Muscle layer of colon (tissue), 2 donors: ENCODE results near the gene CNOT8.

Experiments used
- H3K27ac ChIP-seq: one replicate; pipeline ENCODE4 v1.7.0; 2013; ENCODE audit warnings: low read depth, mild to moderate bottlenecking, low read length, moderate library complexity
- H3K27me3 ChIP-seq, 2 donors: one replicate each; pipeline ENCODE4 v1.7.0; 2013; ENCODE audit warnings: low read length in 2 of 2, mild to moderate bottlenecking in 2 of 2; ENCODE audit not compliant: insufficient read depth in 2 of 2, control insufficient read depth in 1 of 2
- H3K36me3 ChIP-seq: one replicate; pipeline ENCODE4 v1.7.0; 2013; ENCODE audit warnings: mild to moderate bottlenecking, low read length; ENCODE audit not compliant: insufficient read depth
- H3K4me1 ChIP-seq: one replicate; pipeline ENCODE4 v1.7.0; 2013; ENCODE audit warnings: mild to moderate bottlenecking, low read length; ENCODE audit not compliant: insufficient read depth
- H3K4me3 ChIP-seq, 2 donors: one replicate each; pipeline ENCODE4 v1.7.0; 2013; ENCODE audit warnings: low read length in 2 of 2, low read depth in 1 of 2, mild to moderate bottlenecking in 1 of 2, moderate library complexity in 1 of 2
- H3K9ac ChIP-seq: one replicate; pipeline ENCODE4 v1.7.0; 2013; ENCODE audit warnings: low read length
- H3K9me3 ChIP-seq: one replicate; pipeline ENCODE4 v1.7.0; 2013; ENCODE audit warnings: mild to moderate bottlenecking, low read length
- donor health status: abdominal sarcoma.
- donor health status: Adenocarcinoma of cecum.

The CNOT8 gene

GRCh38 chr5:154858297-154858971 is at the start of gene CNOT8:
Gene CNOT8 (plus strand): TSS chr5:154858627. CDS start chr5:154863279, 4,652 bp downstream.
- Histone ChIP-seq H3K9ac (peak within 1 kb of the TSS; percentile 96), H3K4me1 (peaks cover 26% of the 10 kb centered on the region), H3K27ac (peak within 1 kb of the TSS; percentile 100), H3K9me3 (no peaks in the 10 kb centered on the region), H3K36me3 (no peaks in the 10 kb centered on the region), H3K27me3 (no peaks in the 10 kb centered on the region), H3K4me3 (peak within 1 kb of the TSS; percentile 74 to 91)

GRCh38 chr5:154811239-154811638 is 47.2 kb upstream of the CNOT8 start:
- Histone ChIP-seq H3K4me1 (peaks cover 6% of the 10 kb centered on the region), H3K4me3 (no peak overlapping the region), H3K9ac (no peak overlapping the region), H3K9me3 (no peaks in the 10 kb centered on the region), H3K27me3 (no peaks in the 10 kb centered on the region), H3K36me3 (peaks cover 69% of the 10 kb centered on the region), H3K27ac (no peak overlapping the region)

- Histone ChIP-seq H3K36me3 (peaks cover 69% of the 10 kb centered on the region), H3K27me3 (no peaks in the 10 kb centered on the region), H3K9me3 (no peaks in the 10 kb centered on the region), H3K27ac (no peak overlapping the region), H3K4me1 (peaks cover 9% of the 10 kb centered on the region), H3K9ac (no peak overlapping the region), H3K4me3 (no peak overlapping the region)
Observed at GRCh38 chr5:154811653-154812465, 46.6 kb upstream of the CNOT8 start.

- no peak overlapping the region for H3K27ac ChIP-seq
- no peaks in the 10 kb centered on the region for H3K9me3 ChIP-seq
- H3K4me1 ChIP-seq, result peaks cover 19% of the 10 kb centered on the region
- peaks cover 66% of the 10 kb centered on the region for H3K36me3 ChIP-seq
- H3K9ac ChIP-seq, result no peak overlapping the region
- H3K27me3 ChIP-seq, result no peaks in the 10 kb centered on the region
- H3K4me3 ChIP-seq, result no peak overlapping the region
Observed at GRCh38 chr5:154813158-154813557, 45.3 kb upstream of the CNOT8 start.

- Histone ChIP-seq H3K27me3 (no peaks in the 10 kb centered on the region), H3K27ac (no peak overlapping the region), H3K9me3 (no peaks in the 10 kb centered on the region), H3K4me3 (no peak overlapping the region), H3K9ac (no peak overlapping the region), H3K36me3 (peaks cover 60% of the 10 kb centered on the region), H3K4me1 (peaks cover 24% of the 10 kb centered on the region)
Observed at GRCh38 chr5:154813736-154814135, 44.7 kb upstream of the CNOT8 start.

DNA sequence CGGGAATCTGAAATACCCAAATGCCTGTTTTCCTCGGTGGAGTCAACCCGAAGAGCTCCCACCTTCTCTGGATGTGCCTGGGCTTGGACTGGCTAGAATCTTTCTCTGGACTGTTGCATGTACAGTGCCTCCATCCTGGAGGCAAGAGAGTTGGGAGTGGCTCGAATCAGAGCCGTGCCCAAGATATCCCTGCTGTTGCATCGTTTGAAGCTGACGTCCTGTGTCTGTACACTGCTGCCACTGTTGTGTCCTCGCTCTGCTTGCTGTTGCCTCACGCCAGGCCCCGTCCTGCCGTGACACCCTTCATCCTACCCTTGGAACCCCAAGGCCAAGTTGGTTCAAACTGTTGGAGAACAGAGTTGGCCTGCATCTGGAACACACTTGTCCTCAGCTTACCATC is 43.4 kb upstream of the CNOT8 start:
- Histone ChIP-seq H3K36me3 (peaks cover 70% of the 10 kb centered on the region), H3K9me3 (no peaks in the 10 kb centered on the region), H3K4me3 (no peak overlapping the region), H3K27ac (no peak overlapping the region), H3K27me3 (no peaks in the 10 kb centered on the region), H3K9ac (no peak overlapping the region), H3K4me1 (peaks cover 26% of the 10 kb centered on the region)

GRCh38 chr5:154815684-154816247 is 42.7 kb upstream of the CNOT8 start:
- peaks cover 73% of the 10 kb centered on the region for H3K36me3 ChIP-seq
- H3K27me3 ChIP-seq, result no peaks in the 10 kb centered on the region
- H3K27ac ChIP-seq, result no peak overlapping the region
- no peak overlapping the region for H3K9ac ChIP-seq
- H3K4me3 ChIP-seq, result no peak overlapping the region
- H3K4me1 ChIP-seq, result peaks cover 26% of the 10 kb centered on the region
- no peaks in the 10 kb centered on the region for H3K9me3 ChIP-seq

GRCh38 chr5:154816891-154817492 is 41.4 kb upstream of the CNOT8 start:
- H3K4me3 ChIP-seq, result no peak overlapping the region

DNA sequence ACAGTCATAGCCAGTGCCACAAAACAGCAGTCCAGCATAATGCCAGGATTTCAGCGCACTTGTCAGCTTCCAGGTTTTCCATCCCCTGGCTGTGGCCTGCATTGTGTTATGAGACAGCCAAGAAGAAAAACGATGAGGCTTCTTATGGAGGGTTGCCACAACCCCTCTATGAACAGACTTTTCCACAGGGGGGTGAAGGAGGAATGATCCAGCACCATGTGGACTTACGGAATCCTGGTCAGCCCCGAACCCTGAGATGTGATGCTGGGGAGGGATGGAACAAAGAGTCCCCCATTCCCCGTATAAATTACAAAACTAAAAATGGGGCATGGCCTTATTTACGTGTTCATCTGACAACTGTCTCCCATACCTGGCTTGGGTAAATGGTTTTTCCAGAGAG is 40.6 kb upstream of the CNOT8 start:
- Histone ChIP-seq H3K27me3 (no peaks in the 10 kb centered on the region), H3K4me3 (no peak overlapping the region), H3K36me3 (peaks cover 79% of the 10 kb centered on the region), H3K27ac (no peak overlapping the region), H3K9ac (no peak overlapping the region), H3K4me1 (peaks cover 20% of the 10 kb centered on the region), H3K9me3 (no peaks in the 10 kb centered on the region)

More at GRCh38 chr5:154816891-154817492, 41.4 kb upstream of the CNOT8 start:
- Histone ChIP-seq H3K27me3 (no peaks in the 10 kb centered on the region), H3K36me3 (peaks cover 74% of the 10 kb centered on the region), H3K4me1 (peaks cover 21% of the 10 kb centered on the region), H3K9me3 (no peaks in the 10 kb centered on the region), H3K27ac (no peak overlapping the region), H3K9ac (no peak overlapping the region)

DNA sequence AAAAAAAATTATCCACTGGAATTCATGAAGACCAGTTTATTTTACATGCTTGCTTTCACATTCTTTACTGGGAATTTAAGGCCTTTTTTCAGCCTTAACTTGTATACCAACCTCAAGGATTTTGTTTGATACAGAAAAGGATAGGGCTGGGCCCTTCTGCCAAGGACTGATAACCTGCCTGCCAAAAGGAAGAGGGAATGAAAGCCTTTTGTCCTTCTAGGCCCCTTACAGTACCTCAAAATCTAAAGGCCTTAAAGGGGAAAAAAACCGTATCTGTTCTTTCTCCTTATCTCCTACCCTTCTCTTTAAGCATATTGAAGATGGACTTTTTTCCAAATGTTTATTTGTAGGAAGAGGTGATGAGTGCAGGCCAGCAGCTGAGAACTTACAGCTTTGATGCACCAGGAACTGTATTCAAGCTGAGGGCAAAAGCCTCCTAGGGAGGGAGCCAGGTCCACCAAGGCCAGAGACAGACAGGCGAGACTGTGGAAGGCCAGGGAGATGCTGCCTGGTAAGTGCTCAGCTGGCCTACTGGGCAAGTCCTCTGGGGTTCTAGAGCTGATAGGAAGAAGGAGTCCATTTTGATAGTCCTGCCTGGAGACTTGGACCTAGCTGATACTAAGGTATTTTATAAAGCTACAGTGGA is 39.8 kb upstream of the CNOT8 start:
- Histone ChIP-seq H3K27ac (no peak overlapping the region), H3K4me1 (peaks cover 20% of the 10 kb centered on the region), H3K4me3 (no peak overlapping the region), H3K9ac (no peak overlapping the region), H3K36me3 (peaks cover 79% of the 10 kb centered on the region), H3K9me3 (no peaks in the 10 kb centered on the region), H3K27me3 (no peaks in the 10 kb centered on the region)

GRCh38 chr5:154819546-154819945 is 38.9 kb upstream of the CNOT8 start:
- H3K4me3 ChIP-seq, result no peak overlapping the region
- H3K4me1 ChIP-seq, result peaks cover 20% of the 10 kb centered on the region
- H3K36me3 ChIP-seq, result peaks cover 82% of the 10 kb centered on the region
- no peak overlapping the region for H3K9ac ChIP-seq
- no peaks in the 10 kb centered on the region for H3K27me3 ChIP-seq
- no peak overlapping the region for H3K27ac ChIP-seq
- H3K9me3 ChIP-seq, result no peaks in the 10 kb centered on the region
